ENCODE results near the gene CLINT1.

- no peak for TF ChIP-seq TAF1 (IDR thresholded peaks at IDR 0.05; ENCODE audit: low read depth, low read length)
- TF ChIP-seq POLR2AphosphoS5 (IDR thresholded peaks at IDR 0.05; ENCODE audit: low read depth, low read length), result no peak
Measured at GRCh38 chr5:157823655-157824054, 35.3 kb downstream of the CLINT1 start.

Data from GM12891 (cell line).